HCT116 (cell line): ENCODE results near the gene CENATAC. TPM values are rescaled to one million over a fixed set of nuclear protein-coding genes. Genes with fewer than 3 reads are reported as not detected.

Source experiments
- ATAC-seq: fragments of 200-7000 bp; cut with Tn5 transposase; 2 replicates; pipeline ENCODE4 v1.9.1; 2020; ENCODE audit warnings: mild to moderate bottlenecking, moderate library complexity
- BruUV-seq: library from RNA; stranded (reverse); fragments of 400-500 nt; replicated peaks from 2 replicates; lab custom pipeline; 2021; lab: Mats Ljungman, UMichigan
- CTCF ChIA-PET: fragments of 300-600 bp; sonication (Branson Sonifier 250); formaldehyde crosslinking; loops from one replicate; lab custom pipeline; 2021; ENCODE audit warnings: antibody characterized with exemption; lab: Charles Lee
- POLR2A ChIA-PET: fragments of 300-600, 350-600 bp; sonication (Branson Sonifier 250); formaldehyde crosslinking; loops from one replicate; lab custom pipeline; 2021; ENCODE audit warnings: antibody characterized with exemption; lab: Charles Lee
- RAD21 ChIA-PET, 2 experiments: fragments of 300-600 bp; sonication (Branson Sonifier 250); formaldehyde crosslinking; loops; one replicate each; lab custom pipeline; 2023; ENCODE audit warnings: low total read pairs in 2 of 2; ENCODE audit not compliant: uncharacterized antibody in 2 of 2, unreplicated experiment in 2 of 2, low non-redundant PET in 1 of 2; lab: Charles Lee
- DNase-seq: peaks from one replicate; pipeline ENCODE4 v3.0.0-alpha.2; 2010; ENCODE audit warnings: low read depth, low spot score
- H2AFZ ChIP-seq: fragments of 200-600 bp; shearing (Covaris generic), sonication (generic); 2 replicates; pipeline ENCODE4 v1.6.1; 2017; ENCODE audit warnings: low read depth, mixed run types, mixed read lengths, antibody characterized with exemption, low read length; ENCODE audit not compliant: poor library complexity, severe bottlenecking
- H3K27ac ChIP-seq: 2 replicates; pipeline ENCODE4 v1.5.1; 2012; ENCODE audit warnings: low read depth, low read length
- H3K27me3 ChIP-seq: fragments of 200-600 bp; sonication (generic); 2 replicates; pipeline ENCODE4 v1.6.1; 2016; ENCODE audit warnings: mixed run types, low read length, mixed read lengths; ENCODE audit not compliant: insufficient read depth
- H3K36me3 ChIP-seq, 2 experiments: fragments of 200-500 bp in 1 of 2; fragments of 200-600 bp in 1 of 2; sonication (Bioruptor generic) in 1 of 2; sonication (generic) in 1 of 2; 2 replicates each; pipeline versions ENCODE4 v1.5.1 to v1.6.1; 2014 to 2016; ENCODE audit warnings: low read length in 2 of 2, inconsistent platforms in 1 of 2, mixed read lengths in 1 of 2, mixed run types in 1 of 2; ENCODE audit not compliant: insufficient read depth in 2 of 2, control insufficient read depth in 1 of 2
- H3K4me1 ChIP-seq, 2 experiments: fragments of 200-600 bp in 1 of 2; sonication (generic) in 1 of 2; 2 replicates each; pipeline versions ENCODE4 v1.5.1 to v1.6.1; 2012 to 2017; ENCODE audit warnings: low read length in 2 of 2, inconsistent platforms in 1 of 2, mild to moderate bottlenecking in 1 of 2, mixed read lengths in 1 of 2, mixed run types in 1 of 2, moderate library complexity in 1 of 2; ENCODE audit not compliant: insufficient read depth in 2 of 2, control insufficient read depth in 1 of 2
- H3K4me2 ChIP-seq: fragments of 200-600 bp; sonication (generic); 2 replicates; pipeline ENCODE4 v1.6.1; 2017; ENCODE audit warnings: mixed run types, low read length, mixed read lengths
- H3K4me3 ChIP-seq, 2 experiments: fragments of 200-600 bp in 1 of 2; sonication (generic) in 1 of 2; replicated peaks in 1 of 2; 2 replicates each; pipeline ENCODE4 v1.5.1; 2011 to 2016; ENCODE audit warnings: low read length in 2 of 2, control low read depth in 1 of 2, low read depth in 1 of 2, mild to moderate bottlenecking in 1 of 2, mixed read lengths in 1 of 2, mixed run types in 1 of 2
- H3K79me2 ChIP-seq: fragments of 200-600 bp; sonication (generic); 2 replicates; pipeline ENCODE4 v1.6.1; 2017; ENCODE audit warnings: mild to moderate bottlenecking, mixed run types, low read length, moderate library complexity, mixed read lengths; ENCODE audit not compliant: insufficient read depth
- H3K9ac ChIP-seq: fragments of 200-600 bp; sonication (generic); 2 replicates; pipeline ENCODE4 v1.6.1; 2016; ENCODE audit warnings: low read length, mixed read lengths
- H3K9me2 ChIP-seq: fragments of 200-600 bp; sonication (generic), shearing (Covaris generic); 2 replicates; pipeline ENCODE4 v1.6.1; 2017; ENCODE audit warnings: mixed run types, mild to moderate bottlenecking, moderate library complexity; ENCODE audit not compliant: insufficient read depth
- H3K9me3 ChIP-seq, 2 experiments: fragments of 200-500 bp in 1 of 2; fragments of 200-600 bp in 1 of 2; sonication (Bioruptor generic) in 1 of 2; sonication (generic) in 1 of 2; 2 replicates each; pipeline ENCODE4 v1.6.1; 2014 to 2017; ENCODE audit warnings: low read length in 2 of 2, mixed read lengths in 2 of 2, inconsistent platforms in 1 of 2, low read depth in 1 of 2, mild to moderate bottlenecking in 1 of 2, mixed run types in 1 of 2, moderate library complexity in 1 of 2; ENCODE audit not compliant: control insufficient read depth in 1 of 2, insufficient read depth in 1 of 2
- H4K20me1 ChIP-seq: fragments of 200-600 bp; sonication (generic), shearing (Covaris generic); 2 replicates; pipeline ENCODE4 v1.6.1; 2017; ENCODE audit warnings: mixed run types, mild to moderate bottlenecking, moderate library complexity; ENCODE audit not compliant: insufficient read depth
- ATF3 ChIP-seq: IDR thresholded peaks from 2 replicates; pipeline ENCODE4 v1.6.1; 2012
- CEBPB ChIP-seq: IDR thresholded peaks from 2 replicates; pipeline ENCODE4 v1.6.1; 2012; ENCODE audit warnings: low read depth
- EGR1 ChIP-seq: IDR thresholded peaks from 2 replicates; pipeline ENCODE4 v1.6.1; 2012; ENCODE audit warnings: low read depth
- ELF1 ChIP-seq: IDR thresholded peaks from 2 replicates; pipeline ENCODE4 v1.6.1; 2012; ENCODE audit warnings: low read depth, borderline replicate concordance
- EZH2phosphoT487 ChIP-seq: fragments of 200-600 bp; IDR thresholded peaks from 2 replicates; pipeline ENCODE4 v1.6.1; 2018; ENCODE audit warnings: antibody characterized with exemption, borderline replicate concordance
- FOSL1 ChIP-seq: IDR thresholded peaks from 2 replicates; pipeline ENCODE4 v1.6.1; 2012; ENCODE audit warnings: low read depth
- MAX ChIP-seq: IDR thresholded peaks from 2 replicates; pipeline ENCODE4 v1.6.1; 2012
- POLR2AphosphoS5 ChIP-seq: IDR thresholded peaks from 2 replicates; pipeline ENCODE4 v1.6.1; 2011; ENCODE audit warnings: mild to moderate bottlenecking, low read depth, low read length, moderate library complexity
- RAD21 ChIP-seq: IDR thresholded peaks from 2 replicates; pipeline ENCODE4 v1.6.1; 2012; ENCODE audit warnings: low read depth, mild to moderate bottlenecking
- SIN3A ChIP-seq: IDR thresholded peaks from 2 replicates; pipeline ENCODE4 v1.6.1; 2012; ENCODE audit warnings: low read depth
- SP1 ChIP-seq: IDR thresholded peaks from 2 replicates; pipeline ENCODE4 v1.6.1; 2012; ENCODE audit warnings: low read depth
- TCF7L2 ChIP-seq: IDR thresholded peaks from 2 replicates; pipeline ENCODE4 v1.7.0; 2011; ENCODE audit warnings: borderline replicate concordance, inconsistent platforms; ENCODE audit not compliant: insufficient read depth, insufficient read length; ENCODE audit errors: extremely low read depth
- YY1 ChIP-seq: IDR thresholded peaks from 2 replicates; pipeline ENCODE4 v1.6.1; 2011; ENCODE audit warnings: low read length, low read depth, moderate library complexity, mild to moderate bottlenecking; ENCODE audit not compliant: insufficient replicate concordance; ENCODE audit errors: extremely low read depth
- ZFX ChIP-seq: fragments of 450-650 bp; IDR thresholded peaks from 2 replicates; pipeline ENCODE4 v1.6.1; 2017
- ZNF274 ChIP-seq: fragments of 200-500 bp; sonication (Bioruptor generic); IDR thresholded peaks from 2 replicates; pipeline ENCODE4 v1.6.1; 2014; ENCODE audit warnings: mild to moderate bottlenecking, low read depth, low read length, inconsistent platforms
- intact Hi-C: fragments of 100-400 bp; cut with micrococcal nuclease; formaldehyde crosslinking; loops from 2 replicates; pipeline ENCODE4 v1.10.0; 2022
- total RNA-seq: library from RNA; stranded (reverse); gene quantifications from one replicate; pipeline ENCODE4 v1.2.1, GENCODE V29; 2021; ENCODE audit not compliant: unreplicated experiment
- TF ChIP-seq, protein P1 (sequence below): IDR thresholded peaks from 2 replicates; pipeline ENCODE4 v1.6.1; 2011; ENCODE audit warnings: mild to moderate bottlenecking, low read length, moderate library complexity; ENCODE audit not compliant: insufficient replicate concordance; ENCODE audit errors: extremely low read depth
- TF ChIP-seq, protein P2 (sequence below), 3 experiments: fragments of 200-600 bp in 1 of 3; sonication (generic) in 1 of 3; IDR thresholded peaks in 2 of 3; conservative IDR thresholded peaks in 1 of 3; 2 replicates each; pipeline ENCODE4 v1.5.1; 2012 to 2017; ENCODE audit warnings: low read depth in 2 of 3, low read length in 2 of 3, antibody characterized with exemption in 1 of 3, borderline replicate concordance in 1 of 3, control low read depth in 1 of 3, mild to moderate bottlenecking in 1 of 3, mixed read lengths in 1 of 3, mixed run types in 1 of 3, moderate library complexity in 1 of 3; ENCODE audit not compliant: insufficient read depth in 1 of 3

CENATAC gene
- total RNA-seq, 1 experiment from 2014 or later: 28.9 TPM

DNA sequence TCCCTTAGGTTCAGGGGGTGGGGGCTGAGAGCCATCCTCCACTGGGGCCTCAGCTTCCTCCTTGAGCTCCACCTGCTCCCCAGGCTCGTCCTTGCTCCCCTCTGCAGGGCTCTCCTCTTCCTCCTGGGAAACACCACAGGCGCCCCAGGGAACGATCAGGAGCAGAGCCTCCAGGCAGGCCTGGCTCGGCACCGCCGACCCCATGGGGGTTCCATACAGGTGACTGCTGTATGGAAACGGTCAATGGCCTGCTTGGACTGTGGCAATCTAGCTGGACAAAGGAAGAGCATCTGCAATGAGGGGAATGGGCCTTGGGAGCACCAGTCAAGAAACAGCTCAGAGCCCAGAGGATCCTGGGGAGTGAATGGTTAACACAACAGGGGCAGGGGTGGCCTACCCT, 51.1 kb downstream of the CENATAC start (continued):
- no peak for TF ChIP-seq FOSL1
- no peak for TF ChIP-seq CEBPB
- TF ChIP-seq, protein P1, sequence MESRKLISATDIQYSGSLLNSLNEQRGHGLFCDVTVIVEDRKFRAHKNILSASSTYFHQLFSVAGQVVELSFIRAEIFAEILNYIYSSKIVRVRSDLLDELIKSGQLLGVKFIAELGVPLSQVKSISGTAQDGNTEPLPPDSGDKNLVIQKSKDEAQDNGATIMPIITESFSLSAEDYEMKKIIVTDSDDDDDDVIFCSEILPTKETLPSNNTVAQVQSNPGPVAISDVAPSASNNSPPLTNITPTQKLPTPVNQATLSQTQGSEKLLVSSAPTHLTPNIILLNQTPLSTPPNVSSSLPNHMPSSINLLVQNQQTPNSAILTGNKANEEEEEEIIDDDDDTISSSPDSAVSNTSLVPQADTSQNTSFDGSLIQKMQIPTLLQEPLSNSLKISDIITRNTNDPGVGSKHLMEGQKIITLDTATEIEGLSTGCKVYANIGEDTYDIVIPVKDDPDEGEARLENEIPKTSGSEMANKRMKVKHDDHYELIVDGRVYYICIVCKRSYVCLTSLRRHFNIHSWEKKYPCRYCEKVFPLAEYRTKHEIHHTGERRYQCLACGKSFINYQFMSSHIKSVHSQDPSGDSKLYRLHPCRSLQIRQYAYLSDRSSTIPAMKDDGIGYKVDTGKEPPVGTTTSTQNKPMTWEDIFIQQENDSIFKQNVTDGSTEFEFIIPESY: no peak
- no peak for TF ChIP-seq ZFX
- TF ChIP-seq YY1: no peak

DNA sequence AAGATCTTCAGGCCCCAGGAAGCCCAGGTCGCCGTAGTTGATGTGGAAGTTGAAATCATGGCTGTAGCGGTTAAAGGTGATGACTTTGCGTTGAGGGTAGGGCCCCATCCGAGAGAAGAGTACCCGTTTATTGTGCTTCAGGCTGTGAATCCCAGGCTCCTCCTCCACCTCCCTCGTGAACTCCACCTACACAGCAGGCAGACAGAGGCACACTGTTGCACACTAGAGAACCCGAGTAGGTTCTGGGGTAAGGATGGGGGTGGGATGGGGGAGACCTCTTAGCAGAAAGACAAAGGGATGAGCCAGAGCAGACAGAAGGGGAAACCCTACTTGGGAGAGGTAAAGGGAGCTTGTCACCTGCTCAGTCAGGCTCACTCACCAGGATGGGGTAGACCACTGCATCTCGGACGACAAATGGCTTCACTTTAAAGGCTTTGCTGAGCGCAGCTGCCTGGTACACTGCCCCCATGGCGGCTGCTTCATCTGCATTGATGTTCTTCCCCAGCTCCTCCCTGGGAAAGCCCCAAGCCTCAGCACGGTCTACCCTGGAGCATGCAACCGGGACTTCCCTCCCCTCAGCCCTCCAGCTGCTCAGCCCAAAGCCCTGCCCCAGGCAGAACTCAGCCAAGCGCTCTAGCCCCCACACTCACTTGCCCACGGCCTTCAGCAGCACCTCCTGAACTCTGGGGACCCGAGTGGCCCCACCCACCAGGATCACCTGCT, 53.7 kb downstream of the CENATAC start:
- Histone ChIP-seq H3K79me2 (peaks cover 18% of the 10 kb centered on the region), H3K4me1 (peaks cover 0 to 9% of the 10 kb centered on the region in 2 experiments; a peak in 3 of 4 replicates), H3K27me3 (no peaks in the 10 kb centered on the region), H3K4me2 (no peak overlapping the region), H3K36me3 (peaks cover 57 to 65% of the 10 kb centered on the region in 2 experiments; a peak in 3 of 4 replicates), H4K20me1 (no peaks in the 10 kb centered on the region), H3K4me3 (no peak overlapping the region), H3K9me2 (no peaks in the 10 kb centered on the region), H2AFZ (no peak overlapping the region), H3K9me3 (no peaks in the 10 kb centered on the region), H3K27ac (no peak overlapping the region; the same call in 1 of the 2 replicates), H3K9ac (no peak overlapping the region)
- intact Hi-C loops: no loop called here
- ATAC-seq (no peak), DNase-seq (no peak)
- no TSS peak for BruUV-seq
- ChIA-PET POLR2A (no interaction called here), RAD21 (no interaction called here), CTCF (no interaction called here)
- no peak for TF ChIP-seq MAX
- no peak for TF ChIP-seq ZNF274
- TF ChIP-seq TCF7L2: no peak
- no peak for TF ChIP-seq EZH2phosphoT487
- no peak for TF ChIP-seq RAD21
- TF ChIP-seq, protein P1: no peak
- no peak for TF ChIP-seq SP1
- no peak for TF ChIP-seq CEBPB
- TF ChIP-seq ZFX: no peak
- no peak for TF ChIP-seq ELF1
- TF ChIP-seq YY1: no peak
- TF ChIP-seq, protein P2, sequence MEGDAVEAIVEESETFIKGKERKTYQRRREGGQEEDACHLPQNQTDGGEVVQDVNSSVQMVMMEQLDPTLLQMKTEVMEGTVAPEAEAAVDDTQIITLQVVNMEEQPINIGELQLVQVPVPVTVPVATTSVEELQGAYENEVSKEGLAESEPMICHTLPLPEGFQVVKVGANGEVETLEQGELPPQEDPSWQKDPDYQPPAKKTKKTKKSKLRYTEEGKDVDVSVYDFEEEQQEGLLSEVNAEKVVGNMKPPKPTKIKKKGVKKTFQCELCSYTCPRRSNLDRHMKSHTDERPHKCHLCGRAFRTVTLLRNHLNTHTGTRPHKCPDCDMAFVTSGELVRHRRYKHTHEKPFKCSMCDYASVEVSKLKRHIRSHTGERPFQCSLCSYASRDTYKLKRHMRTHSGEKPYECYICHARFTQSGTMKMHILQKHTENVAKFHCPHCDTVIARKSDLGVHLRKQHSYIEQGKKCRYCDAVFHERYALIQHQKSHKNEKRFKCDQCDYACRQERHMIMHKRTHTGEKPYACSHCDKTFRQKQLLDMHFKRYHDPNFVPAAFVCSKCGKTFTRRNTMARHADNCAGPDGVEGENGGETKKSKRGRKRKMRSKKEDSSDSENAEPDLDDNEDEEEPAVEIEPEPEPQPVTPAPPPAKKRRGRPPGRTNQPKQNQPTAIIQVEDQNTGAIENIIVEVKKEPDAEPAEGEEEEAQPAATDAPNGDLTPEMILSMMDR (IDR thresholded peaks at IDR 0.05 in 2 of 3, conservative IDR thresholded peaks at IDR 0.05 in 1 of 3; ENCODE audit: borderline replicate concordance in 1 of 3, insufficient read depth in 1 of 3, low read depth in 2 of 3, low read length in 2 of 3): no peak
- no peak for TF ChIP-seq EGR1
- TF ChIP-seq SIN3A: no peak
- TF ChIP-seq POLR2AphosphoS5: no peak
- TF ChIP-seq FOSL1: no peak
- TF ChIP-seq ATF3: no peak
